PFSK-1 (cell line): ENCODE measurements around the gene NOD2.

Experiments used
- FOXP2 ChIP-seq: optimal IDR thresholded peaks from 2 replicates; pipeline ENCODE3; 2011; ENCODE audit warnings: borderline replicate concordance, control low read depth, inconsistent platforms; ENCODE audit not compliant: insufficient read depth; ENCODE audit errors: extremely low read length, extremely low read depth
- POLR2AphosphoS5 ChIP-seq: IDR thresholded peaks from 2 replicates; pipeline ENCODE4 v1.6.1; 2012; ENCODE audit warnings: low read depth, mild to moderate bottlenecking, control low read depth, low read length, moderate library complexity
- REST ChIP-seq, 2 experiments: IDR thresholded peaks; 2 replicates each; pipeline versions ENCODE4 v1.6.1 to v1.8.0; 2011 to 2012; ENCODE audit warnings: low read depth in 2 of 2, low read length in 2 of 2, control low read depth in 1 of 2, inconsistent platforms in 1 of 2, mild to moderate bottlenecking in 1 of 2, moderate library complexity in 1 of 2; ENCODE audit not compliant: insufficient read depth in 1 of 2
- SIN3A ChIP-seq: IDR thresholded peaks from 2 replicates; pipeline ENCODE4 v1.6.1; 2012; ENCODE audit warnings: mild to moderate bottlenecking, low read length, moderate library complexity, borderline replicate concordance; ENCODE audit not compliant: insufficient read depth
- TAF1 ChIP-seq: IDR thresholded peaks from 2 replicates; pipeline ENCODE4 v1.6.1; 2012; ENCODE audit warnings: low read length, control low read depth, borderline replicate concordance; ENCODE audit not compliant: insufficient read depth

The NOD2 gene

DNA sequence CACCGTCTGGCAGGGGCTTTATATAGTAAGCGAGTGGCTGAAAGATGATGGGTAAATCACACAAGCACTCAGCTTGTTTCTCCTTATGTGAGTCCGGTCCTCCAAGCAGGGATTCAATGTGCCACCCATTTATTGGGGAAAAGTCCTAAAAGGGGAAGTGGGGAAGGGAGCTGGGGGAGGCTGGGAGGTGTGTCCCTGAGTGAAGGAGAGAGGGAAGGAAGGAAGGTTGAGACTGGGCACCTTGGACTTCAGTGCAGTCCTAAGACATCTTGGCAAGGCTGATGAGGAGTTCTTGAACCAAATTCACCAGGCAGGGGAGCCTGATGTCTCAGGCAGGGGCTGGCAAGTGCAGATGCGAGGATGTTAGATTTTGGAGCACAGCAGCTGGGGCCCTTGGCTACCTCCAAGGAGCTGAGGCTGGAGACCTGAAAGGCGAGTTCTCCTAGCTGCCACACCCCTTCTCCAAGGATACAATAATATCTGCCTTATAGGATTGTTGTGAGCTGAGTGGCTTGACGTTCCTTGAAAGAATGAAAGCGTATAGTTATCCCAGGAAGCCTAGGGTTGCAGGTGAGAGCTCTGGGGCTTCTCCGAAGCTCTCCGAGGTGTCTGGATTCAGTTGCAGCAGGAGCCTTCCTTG is 25.5 kb downstream of the NOD2 start:
- no peak for TF ChIP-seq POLR2AphosphoS5
- no peak for TF ChIP-seq FOXP2
- no peak for TF ChIP-seq REST (IDR thresholded peaks at IDR 0.05; ENCODE audit: insufficient read depth in 1 of 2, low read depth in 2 of 2, low read length in 2 of 2)
- TF ChIP-seq TAF1 = no peak
- TF ChIP-seq SIN3A = no peak

- TF ChIP-seq POLR2AphosphoS5 (no peak), TAF1 (no peak), FOXP2 (no peak), SIN3A (no peak), REST (IDR thresholded peaks at IDR 0.05; ENCODE audit: insufficient read depth in 1 of 2, low read depth in 2 of 2, low read length in 2 of 2) (no peak)
Observed at GRCh38 chr16:50719401-50720337, 26.3 kb downstream of the NOD2 start.

- TF ChIP-seq REST (IDR thresholded peaks at IDR 0.05; ENCODE audit: insufficient read depth in 1 of 2, low read depth in 2 of 2, low read length in 2 of 2) (no peak), FOXP2 (no peak), SIN3A (no peak), TAF1 (no peak), POLR2AphosphoS5 (no peak)
Observed at GRCh38 chr16:50721549-50722404, 28.4 kb downstream of the NOD2 start.

GRCh38 chr16:50722405-50722737 is 29.0 kb downstream of the NOD2 start:
- TF ChIP-seq FOXP2 (no peak), SIN3A (no peak), REST (IDR thresholded peaks at IDR 0.05; ENCODE audit: insufficient read depth in 1 of 2, low read depth in 2 of 2, low read length in 2 of 2) (no peak), POLR2AphosphoS5 (no peak), TAF1 (no peak)
